Mesendoderm (in vitro differentiated cells): ENCODE measurements around the gene LY6G6F.

Experiments used
- DNase-seq: peaks from one replicate; pipeline ENCODE4 v3.0.0; 2013
- H2AK5ac ChIP-seq: 2 replicates; pipeline ENCODE4 v1.6.1; 2013; ENCODE audit warnings: low read length, inconsistent platforms
- H2BK120ac ChIP-seq: 2 replicates; pipeline ENCODE4 v1.6.1; 2013; ENCODE audit warnings: low read depth, mild to moderate bottlenecking, low read length, moderate library complexity, mixed read lengths
- H2BK15ac ChIP-seq: replicated peaks from 2 replicates; pipeline ENCODE4 v1.6.1; 2013; ENCODE audit warnings: low read depth, mild to moderate bottlenecking, moderate library complexity
- H2BK5ac ChIP-seq: 2 replicates; pipeline ENCODE4 v1.6.1; 2013; ENCODE audit warnings: low read length, inconsistent platforms
- H3K18ac ChIP-seq: 2 replicates; pipeline ENCODE4 v1.6.1; 2013; ENCODE audit warnings: mild to moderate bottlenecking, low read length, mixed read lengths
- H3K23ac ChIP-seq: one replicate; pipeline ENCODE4 v1.6.1; 2013; ENCODE audit warnings: low read length
- H3K27ac ChIP-seq: 2 replicates; pipeline ENCODE4 v1.5.1; 2013; ENCODE audit warnings: low read depth, mild to moderate bottlenecking, inconsistent platforms, low read length, moderate library complexity
- H3K27me3 ChIP-seq: 2 replicates; pipeline ENCODE4 v1.6.1; 2013; ENCODE audit warnings: low read length, control low read depth, mild to moderate bottlenecking, inconsistent platforms; ENCODE audit not compliant: insufficient read depth, poor library complexity
- H3K36me3 ChIP-seq: 2 replicates; pipeline ENCODE4 v1.6.1; 2013; ENCODE audit warnings: low read length, inconsistent platforms; ENCODE audit not compliant: control insufficient read depth, insufficient read depth
- H3K4ac ChIP-seq: one replicate; pipeline ENCODE4 v1.6.1; 2013; ENCODE audit warnings: low read depth, mild to moderate bottlenecking, low read length, moderate library complexity
- H3K4me1 ChIP-seq: 2 replicates; pipeline ENCODE4 v1.6.1; 2013; ENCODE audit warnings: low read depth, low read length, inconsistent platforms; ENCODE audit not compliant: control insufficient read depth
- H3K4me2 ChIP-seq: 2 replicates; pipeline ENCODE4 v1.6.1; 2013; ENCODE audit warnings: low read length
- H3K4me3 ChIP-seq: 2 replicates; pipeline ENCODE4 v1.5.1; 2013; ENCODE audit warnings: mild to moderate bottlenecking, low read length
- H3K56ac ChIP-seq: one replicate; pipeline ENCODE4 v1.6.1; 2013; ENCODE audit warnings: low read length
- H3K79me1 ChIP-seq: 2 replicates; pipeline ENCODE4 v1.6.1; 2013; ENCODE audit warnings: low read length, inconsistent platforms
- H3K79me2 ChIP-seq: 2 replicates; pipeline ENCODE4 v1.6.1; 2013; ENCODE audit warnings: mild to moderate bottlenecking, low read length; ENCODE audit not compliant: control insufficient read depth, insufficient read depth
- H3K9ac ChIP-seq: 2 replicates; pipeline ENCODE4 v1.6.1; 2013; ENCODE audit warnings: low read length, inconsistent platforms
- H4K5ac ChIP-seq: one replicate; pipeline ENCODE4 v1.6.1; 2013; ENCODE audit warnings: low read length
- H4K8ac ChIP-seq: one replicate; pipeline ENCODE4 v1.6.1; 2013; ENCODE audit warnings: low read depth, mild to moderate bottlenecking, control low read depth, low read length, moderate library complexity
- WGBS: extraction: QIAGEN DNeasy Blood & Tissue Kit; methylation state at CpG from one replicate; pipeline ENCODE4 v1.1.7; 2013; ENCODE audit warnings: low lambda C conversion rate, missing lambda C conversion rate; ENCODE audit not compliant: insufficient coverage; ENCODE audit errors: extremely low coverage; 5-methylcytosine and 5-hydroxymethylcytosine counted together

The LY6G6F gene

DNA sequence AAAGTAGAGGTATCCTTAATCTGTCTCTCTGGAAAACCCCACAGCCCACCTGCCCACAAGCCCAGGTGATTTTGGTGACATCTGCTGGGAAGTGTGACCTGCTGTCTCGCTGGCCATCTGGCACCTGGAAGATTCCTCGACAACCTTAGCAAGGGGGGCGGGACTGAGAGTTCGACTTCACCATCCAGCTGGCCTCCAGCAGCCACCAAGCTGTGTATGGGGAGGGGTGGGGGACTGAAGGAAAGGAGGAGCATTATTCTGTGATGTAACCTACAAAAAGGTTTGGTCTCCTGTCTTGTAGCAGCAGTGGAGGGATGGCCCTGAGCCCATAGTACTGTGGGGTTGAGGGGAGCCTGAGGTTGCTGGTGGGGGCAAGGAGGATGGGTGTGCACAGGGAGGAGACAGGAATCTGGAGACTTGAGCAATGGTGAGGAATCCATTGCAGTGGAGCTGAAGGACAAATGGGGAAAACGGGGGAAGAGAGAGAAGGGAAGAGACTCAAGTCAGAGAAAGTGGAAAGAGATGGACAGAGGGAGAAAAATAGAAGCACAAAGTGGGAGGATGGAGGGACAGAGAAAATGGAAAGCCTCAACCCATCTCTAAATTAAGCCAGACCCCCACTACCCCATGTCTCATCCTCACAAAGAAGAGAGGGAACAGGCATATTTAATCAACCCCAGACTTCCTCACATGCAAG, 4.0 kb downstream of the LY6G6F start:
- peaks cover 18% of the 10 kb centered on the region for H3K4me1 ChIP-seq
- H3K9ac ChIP-seq, result peak overlapping the region; percentile 13
- peak overlapping the region; percentile 54 for H3K56ac ChIP-seq
- H3K27me3 ChIP-seq, result no peaks in the 10 kb centered on the region
- H3K4me3 ChIP-seq, result no peak overlapping the region
- H3K23ac ChIP-seq, result no peak overlapping the region
- H4K5ac ChIP-seq, result no peak overlapping the region
- H3K4me2 ChIP-seq, result no peak overlapping the region
- H2AK5ac ChIP-seq, result peak overlapping the region; percentile 43
- H3K36me3 ChIP-seq, result no peaks in the 10 kb centered on the region
- no peak overlapping the region for H3K18ac ChIP-seq
- H2BK120ac ChIP-seq, result no peak overlapping the region
- H3K27ac ChIP-seq, result no peak overlapping the region
- no peaks in the 10 kb centered on the region for H3K79me2 ChIP-seq
- peak; percentile 45 for DNase-seq
- H2BK5ac ChIP-seq, result no peak overlapping the region
- no peak overlapping the region for H4K8ac ChIP-seq
- H2BK15ac ChIP-seq, result no peak overlapping the region
- no CpG with 5 or more reads among the region's 5 CpGs for WGBS
- H3K4ac ChIP-seq, result no peak overlapping the region
- H3K79me1 ChIP-seq, result no peaks in the 10 kb centered on the region

DNA sequence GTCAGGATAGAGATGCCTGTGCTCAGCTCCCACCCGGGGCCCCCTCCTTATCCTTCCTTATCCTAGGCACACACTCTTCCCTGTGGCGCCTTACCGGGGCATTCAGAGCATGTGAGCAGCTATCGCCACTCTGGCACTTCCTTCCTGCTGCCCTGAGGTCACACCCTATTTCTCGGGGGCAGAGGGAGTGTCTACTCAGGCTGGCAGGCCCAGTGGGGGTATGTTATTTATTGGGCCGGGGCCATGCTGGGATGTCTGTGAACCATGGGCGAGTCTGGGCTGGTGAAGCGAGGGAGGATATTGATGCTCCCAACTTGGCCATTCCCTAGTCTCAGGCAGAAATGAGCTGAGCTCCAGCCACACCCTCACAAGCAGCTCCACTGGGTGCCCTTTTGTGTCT, 4.6 kb downstream of the LY6G6F start:
- Histone ChIP-seq H3K4me3 (no peak overlapping the region), H3K9ac (no peak overlapping the region), H3K18ac (no peak overlapping the region), H2BK5ac (no peak overlapping the region), H3K79me1 (no peaks in the 10 kb centered on the region), H4K5ac (no peak overlapping the region), H2AK5ac (no peak overlapping the region), H3K23ac (no peak overlapping the region), H3K27ac (no peak overlapping the region), H4K8ac (no peak overlapping the region), H2BK120ac (no peak overlapping the region), H2BK15ac (no peak overlapping the region), H3K27me3 (no peaks in the 10 kb centered on the region), H3K56ac (no peak overlapping the region), H3K79me2 (no peaks in the 10 kb centered on the region), H3K4me2 (no peak overlapping the region), H3K4me1 (peaks cover 18% of the 10 kb centered on the region), H3K36me3 (no peaks in the 10 kb centered on the region), H3K4ac (no peak overlapping the region)
- no peak for DNase-seq
- no CpG with 5 or more reads among the region's 8 CpGs for WGBS

GRCh38 chr6:31712296-31712695, 5.6 kb downstream of the LY6G6F start:
- H3K9ac ChIP-seq, result no peak overlapping the region
- no CpG with 5 or more reads among the region's 8 CpGs for WGBS
- H2AK5ac ChIP-seq, result peak overlapping the region; percentile 15
- H3K27me3 ChIP-seq, result no peaks in the 10 kb centered on the region
- H3K79me2 ChIP-seq, result no peaks in the 10 kb centered on the region
- H3K36me3 ChIP-seq, result no peaks in the 10 kb centered on the region
- no peak overlapping the region for H3K27ac ChIP-seq
- peak overlapping the region; percentile 62 for H3K56ac ChIP-seq
- H3K18ac ChIP-seq, result no peak overlapping the region
- H2BK5ac ChIP-seq, result no peak overlapping the region
- H3K4me3 ChIP-seq, result no peak overlapping the region
- H2BK120ac ChIP-seq, result no peak overlapping the region
- no peak overlapping the region for H4K5ac ChIP-seq
- H3K23ac ChIP-seq, result no peak overlapping the region
- peaks cover 18% of the 10 kb centered on the region for H3K4me1 ChIP-seq
- no peaks in the 10 kb centered on the region for H3K79me1 ChIP-seq
- no peak overlapping the region for H3K4me2 ChIP-seq
- H2BK15ac ChIP-seq, result no peak overlapping the region
- DNase-seq, result no peak
- no peak overlapping the region for H3K4ac ChIP-seq
- no peak overlapping the region for H4K8ac ChIP-seq

GRCh38 chr6:31713465-31713864, 6.8 kb downstream of the LY6G6F start:
- Histone ChIP-seq H3K4ac (peak overlapping the region; percentile 81), H3K36me3 (no peaks in the 10 kb centered on the region), H3K18ac (peak overlapping the region; percentile 92), H3K9ac (peak overlapping the region; percentile 62), H3K4me1 (peaks cover 21% of the 10 kb centered on the region), H3K79me1 (no peaks in the 10 kb centered on the region), H4K8ac (peak overlapping the region; percentile 79), H3K56ac (peak overlapping the region; percentile 93), H2BK5ac (peak overlapping the region; percentile 96), H3K4me2 (no peak overlapping the region), H3K27ac (peak overlapping the region; percentile 69), H2AK5ac (peak overlapping the region; percentile 51), H3K23ac (no peak overlapping the region), H3K79me2 (no peaks in the 10 kb centered on the region), H2BK15ac (peak overlapping the region; percentile 37), H4K5ac (no peak overlapping the region), H3K27me3 (no peaks in the 10 kb centered on the region), H2BK120ac (peak overlapping the region; percentile 73), H3K4me3 (no peak overlapping the region)
- WGBS, result no CpG with 5 or more reads among the region's 4 CpGs
- no peak for DNase-seq

DNA sequence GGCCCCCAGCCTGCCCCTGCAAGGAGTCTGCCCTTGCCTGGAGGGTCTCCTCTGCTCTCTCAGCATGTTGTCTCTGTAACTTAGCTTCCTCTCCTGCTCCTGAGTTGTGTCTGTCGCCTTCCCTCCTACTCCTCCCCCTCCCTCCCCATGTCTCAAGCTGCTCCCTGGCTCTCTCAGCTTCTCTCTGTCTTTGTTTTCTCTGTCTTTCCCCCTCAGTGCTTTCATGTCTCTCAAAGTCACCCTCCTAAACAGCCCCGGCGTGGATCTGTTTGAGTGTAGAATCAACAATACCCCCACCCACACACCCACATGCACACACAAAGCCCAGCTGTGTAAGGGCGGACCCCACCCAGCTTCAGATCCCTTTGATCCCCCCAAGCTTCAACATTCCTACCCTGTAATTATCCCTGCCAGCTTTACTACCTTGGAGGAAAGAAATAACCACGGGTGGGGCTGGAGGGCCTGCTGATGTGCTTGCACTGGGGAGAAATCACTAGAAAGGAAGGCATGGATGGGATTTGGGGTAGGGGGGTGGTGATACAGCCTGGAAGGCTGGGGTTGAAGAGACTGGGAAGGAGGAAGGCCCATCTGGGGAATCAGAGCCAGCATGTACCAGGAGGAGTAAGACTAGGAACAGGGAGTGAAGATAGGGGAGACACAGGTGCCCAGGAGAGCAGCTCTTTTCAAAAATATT, 7.5 kb downstream of the LY6G6F start:
- peak overlapping the region; percentile 64 for H3K4ac ChIP-seq
- H2BK120ac ChIP-seq, result peak overlapping the region; percentile 8
- H3K9ac ChIP-seq, result peak overlapping the region; percentile 62
- H3K27ac ChIP-seq, result peak overlapping the region; percentile 69
- no peaks in the 10 kb centered on the region for H3K36me3 ChIP-seq
- no peak overlapping the region for H2BK15ac ChIP-seq
- H3K18ac ChIP-seq, result peak overlapping the region; percentile 92
- WGBS, result no CpG with 5 or more reads among the region's 5 CpGs
- H3K79me2 ChIP-seq, result no peaks in the 10 kb centered on the region
- H3K27me3 ChIP-seq, result no peaks in the 10 kb centered on the region
- H3K23ac ChIP-seq, result peak overlapping the region; percentile 98
- H3K4me3 ChIP-seq, result no peak overlapping the region
- no peak overlapping the region for H4K8ac ChIP-seq
- H3K4me1 ChIP-seq, result peaks cover 23% of the 10 kb centered on the region
- DNase-seq, result peak; percentile 87
- H3K4me2 ChIP-seq, result no peak overlapping the region
- H2BK5ac ChIP-seq, result peak overlapping the region; percentile 96
- H2AK5ac ChIP-seq, result no peak overlapping the region
- H4K5ac ChIP-seq, result peak overlapping the region; percentile 76
- no peaks in the 10 kb centered on the region for H3K79me1 ChIP-seq
- peak overlapping the region; percentile 93 for H3K56ac ChIP-seq
